Activated naive CD4-positive, alpha-beta T cell treated with anti-CD3 and anti-CD28 coated beads, Interleukin-2, amount 10 ng/mL, durations not matched to agents 5 hours and 36 hours (primary cell): ENCODE data around the gene CCNF. TPM values are rescaled to one million over a fixed set of nuclear protein-coding genes. Genes with fewer than 3 reads are reported as not detected.

Source experiments
- microRNA-seq: library from miRNA; unstranded; fragments of <30 nt; microRNA quantifications from one replicate; pipeline ENCODE4 v1.2.0, GENCODE V29; 2022; ENCODE audit warnings: borderline microRNAs expressed, borderline replicate concordance
- total RNA-seq, 2 experiments: library from RNA; stranded (reverse); gene quantifications; one replicate each; pipeline ENCODE4 v1.2.3, GENCODE V29; 2021

CCNF gene
- total RNA-seq, result 10 to 100 TPM; 59.3 to 61.7 TPM

GRCh38 chr16:2429034-2429770, at the start of gene CCNF:
TSS of gene CCNF (plus strand) at chr16:2429447. CDS start at chr16:2429482, 35 bp downstream.

GRCh38 chr16:2459647-2460390, 30.6 kb downstream of the CCNF start, which contains the start of gene TEDC2:
TSS of gene TEDC2 (plus strand) at chr16:2460109. CDS start at chr16:2460145, 36 bp downstream.

GRCh38 chr16:2471016-2471652, 41.9 kb downstream of the CCNF start, which contains the start of gene NTN3:
TSS of gene NTN3 (plus strand) at chr16:2471297. CDS start at chr16:2471702, 405 bp downstream.

GRCh38 chr16:2474877-2475412, 45.7 kb downstream of the CCNF start, which contains the start of gene TBC1D24:
TSS of gene TBC1D24 (plus strand) at chr16:2475127. CDS start at chr16:2496149, 21,022 bp downstream.

Small RNA genes lying within 50 kb of the gene (microRNA-seq; reads per million reads assigned to microRNA genes)
- gene MIR6767, result not detected
- gene MIR6768, result not detected

Other genes with a start within 250 kb of the CCNF start
- under 1 TPM; 0.28 to 0.39 TPM for gene CASKIN1, start 232.8 kb upstream of the CCNF start, total RNA-seq
- 10 to 100 TPM; 30.6 to 34.2 TPM for gene MLST8, start 224.0 kb upstream of the CCNF start, total RNA-seq
- 10 to 100 TPM; 11.9 to 12.7 TPM for gene BRICD5, start 218.6 kb upstream of the CCNF start, total RNA-seq
- 10 to 100 TPM; 17.4 to 17.5 TPM for gene PGP, start 214.6 kb upstream of the CCNF start, total RNA-seq
- gene E4F1, start 205.9 kb upstream of the CCNF start, total RNA-seq, result 10 to 100 TPM; 30.1 to 31.5 TPM
- 1 to 10 TPM; 2.6 to 2.8 TPM for gene DNASE1L2, start 193.0 kb upstream of the CCNF start, total RNA-seq
- 10 to 100 TPM; 30.7 to 35.4 TPM for gene ECI1, start 177.9 kb upstream of the CCNF start, total RNA-seq
- 100 to 1,000 TPM; 185 to 190 TPM for gene RNPS1, start 161.3 kb upstream of the CCNF start, total RNA-seq
- 1 to 10 TPM; 3.8 TPM for gene ABCA3, start 88.7 kb upstream of the CCNF start, total RNA-seq
- 1 to 10 TPM; 8.3 to 8.8 TPM for gene TEDC2, start 30.7 kb downstream of the CCNF start, total RNA-seq
- not detected for gene NTN3, start 41.9 kb downstream of the CCNF start, total RNA-seq
- gene TBC1D24, start 45.7 kb downstream of the CCNF start, total RNA-seq, result 10 to 100 TPM; 10.2 to 10.3 TPM
- 10 to 100 TPM; 95.0 to 99.8 TPM for gene ATP6V0C, start 84.5 kb downstream of the CCNF start, total RNA-seq
- 10 to 100 TPM; 58.0 to 62.9 TPM for gene AMDHD2, start 90.9 kb downstream of the CCNF start, total RNA-seq
- gene CEMP1, start 102.0 kb downstream of the CCNF start, total RNA-seq, result under 1 TPM; 0.25 to 0.51 TPM
- 10 to 100 TPM; 39.0 to 46.0 TPM for gene PDPK1, start 108.6 kb downstream of the CCNF start, total RNA-seq